HG03066 (cell line): ENCODE measurements around the gene TIAL1.
"Not testable (repeated sequence)": the region's sequence is repeated elsewhere in the genome, so short reads cannot be mapped to it uniquely, and the experiment has no call there.

Experiments
- ATAC-seq: cut with Tn5 transposase; IDR thresholded peaks from one replicate; pipeline ENCODE4 v1.9.1; 2021; ENCODE audit warnings: low read depth; ENCODE audit not compliant: unreplicated experiment

TIAL1 gene

DNA sequence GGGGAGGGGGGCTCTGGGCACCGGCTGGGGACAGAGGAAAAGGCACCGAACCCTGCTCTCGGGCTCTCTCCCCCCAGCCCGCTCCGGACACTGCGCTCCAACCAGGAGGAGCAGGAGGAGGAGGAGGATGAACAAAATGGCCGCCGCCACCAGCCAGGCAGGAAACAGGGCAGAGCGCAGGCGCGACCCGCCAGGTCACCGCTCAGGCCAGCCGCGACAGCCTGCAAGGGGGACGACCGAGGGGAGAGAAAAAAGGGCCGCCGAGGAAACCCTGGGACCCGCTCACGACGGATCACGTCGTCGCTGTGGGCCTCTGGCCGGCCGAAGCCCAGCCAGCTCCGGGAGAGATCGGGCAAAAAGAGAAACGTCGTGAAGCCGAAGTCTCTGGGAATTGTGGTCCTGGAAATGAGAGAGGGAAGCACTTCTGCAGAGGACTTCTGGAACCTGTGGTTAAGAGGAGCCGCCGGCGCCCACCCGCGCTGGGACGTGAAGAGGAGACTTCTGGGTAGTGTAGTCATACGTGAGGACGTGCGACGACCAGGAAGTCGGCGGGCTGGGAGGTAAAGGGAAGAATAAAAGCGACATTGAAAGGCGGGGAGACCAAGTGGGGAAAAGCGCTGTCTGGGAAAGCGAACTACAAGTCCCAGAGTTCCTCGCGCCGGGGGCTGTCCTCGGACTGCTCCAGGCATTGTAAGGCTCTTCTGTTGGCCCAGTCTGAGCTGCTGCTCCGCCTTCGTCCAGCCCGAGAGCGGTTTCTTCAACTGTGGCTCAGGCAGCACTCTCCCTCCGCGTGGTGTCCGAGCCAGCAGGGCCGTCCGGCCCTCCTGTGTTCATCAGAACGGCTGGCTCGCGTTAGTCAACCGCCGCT, at the start of gene TIAL1:
TSS of gene TIAL1 (minus strand) at position 428 of the 868 bp plus-strand sequence. CDS start 499 bp downstream, outside the sequence.
- peak; percentile 77 for ATAC-seq

DNA sequence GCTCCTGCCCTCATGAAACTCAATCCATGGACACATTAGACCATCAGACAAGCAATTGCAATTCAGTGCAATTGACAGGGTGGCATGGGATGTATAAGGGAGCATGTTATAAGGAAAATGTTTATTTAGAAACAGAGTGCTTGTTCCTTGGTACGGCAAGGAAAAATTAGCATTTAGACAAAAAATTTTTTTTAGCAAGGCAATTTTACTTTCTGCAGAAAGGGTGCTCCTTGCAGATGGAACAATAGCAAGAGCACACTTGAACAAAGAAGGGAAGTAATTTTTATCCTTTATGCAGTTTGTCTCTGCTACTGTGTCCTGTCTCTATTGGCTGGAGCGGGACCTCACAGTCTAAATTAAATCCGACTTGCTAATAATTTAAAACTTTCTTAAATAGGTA, 48.2 kb upstream of the TIAL1 start:
- ATAC-seq: no peak

GRCh38 chr10:119644205-119644814, 47.5 kb upstream of the TIAL1 start:
- ATAC-seq: no peak

GRCh38 chr10:119643306-119644204, 46.8 kb upstream of the TIAL1 start:
- ATAC-seq: no peak

GRCh38 chr10:119642556-119643111, 45.9 kb upstream of the TIAL1 start:
- no peak for ATAC-seq

- no peak for ATAC-seq
These were observed 44.2 kb upstream of the TIAL1 start for GRCh38 chr10:119640875-119641526.

DNA sequence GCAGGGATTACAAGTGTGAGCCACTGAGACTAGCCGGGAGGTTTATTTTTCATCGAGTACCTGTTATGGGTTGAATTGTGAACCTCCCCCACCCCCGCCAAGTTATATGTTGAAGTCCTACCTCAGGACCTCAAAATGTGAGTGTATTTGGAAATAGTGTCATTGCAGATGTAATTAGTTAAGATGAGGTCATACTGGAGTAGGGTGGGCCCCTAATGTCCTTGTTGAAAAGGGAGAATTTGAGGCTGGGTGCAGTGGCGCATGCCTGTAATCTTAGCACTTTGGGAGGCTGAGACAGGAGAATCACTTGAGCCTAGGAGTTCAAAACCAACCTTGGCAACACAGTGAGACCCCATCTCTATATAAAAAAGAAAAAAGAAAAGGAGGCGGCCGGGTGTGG, 43.6 kb upstream of the TIAL1 start:
- ATAC-seq: no peak

GRCh38 chr10:119638982-119639381, 42.2 kb upstream of the TIAL1 start:
- ATAC-seq: no peak

- ATAC-seq: no peak
These were observed 40.9 kb upstream of the TIAL1 start for GRCh38 chr10:119637631-119638030.

DNA sequence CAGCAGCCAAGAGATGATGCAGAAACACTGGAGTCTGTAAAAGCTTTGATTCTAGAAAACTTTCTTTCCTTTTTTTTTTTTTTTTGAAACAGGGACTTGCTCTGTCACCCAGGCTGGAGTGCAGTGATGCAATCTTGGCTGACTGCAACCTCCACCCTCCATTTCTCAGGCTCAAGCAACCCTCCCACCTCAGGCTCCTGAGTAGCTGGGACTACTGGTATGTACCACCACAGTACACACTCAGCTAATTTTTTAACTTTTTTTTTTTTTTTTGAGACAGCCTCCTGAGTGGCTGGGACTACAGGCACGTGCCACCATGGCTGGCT, 37.4 kb upstream of the TIAL1 start:
- ATAC-seq: no peak

- ATAC-seq: no peak
These were observed 36.9 kb upstream of the TIAL1 start for GRCh38 chr10:119633538-119634218.

DNA sequence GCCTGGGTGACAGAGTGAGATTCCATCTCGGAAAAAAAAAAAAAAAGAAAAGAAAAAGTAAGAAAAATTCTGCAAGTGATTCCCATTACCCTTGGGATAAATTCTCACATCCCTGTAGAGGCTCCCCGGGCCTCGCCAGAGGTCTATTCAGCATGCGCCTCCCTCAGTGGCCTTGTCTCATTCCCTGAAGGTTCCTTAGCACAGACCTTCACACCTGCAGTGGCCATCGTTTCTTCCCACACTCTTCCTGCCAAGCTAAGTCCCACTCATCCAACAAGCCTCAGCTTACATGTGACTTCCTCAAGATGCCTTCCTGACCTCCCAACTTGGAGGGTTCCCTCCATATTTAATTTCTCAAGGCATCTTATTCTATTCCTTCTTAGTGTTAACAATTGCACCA, 33.5 kb upstream of the TIAL1 start:
- ATAC-seq: no peak

GRCh38 chr10:119625570-119626280, 29.0 kb upstream of the TIAL1 start:
- no peak for ATAC-seq

DNA sequence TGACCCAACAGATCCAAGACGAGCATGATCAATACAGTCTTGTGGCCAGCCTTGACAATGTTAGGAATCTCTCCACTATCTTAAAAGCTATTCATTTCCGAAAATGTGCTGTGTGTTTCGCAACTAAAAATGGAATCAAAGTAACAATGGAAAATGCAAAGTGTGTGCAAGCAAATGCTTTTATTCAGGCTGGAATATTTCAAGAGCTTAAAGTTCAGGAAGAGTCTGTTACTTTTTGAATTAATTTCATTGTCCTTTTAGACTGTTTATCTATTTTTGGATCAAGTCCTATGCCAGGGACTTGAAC, 24.3 kb upstream of the TIAL1 start:
- no peak for ATAC-seq

DNA sequence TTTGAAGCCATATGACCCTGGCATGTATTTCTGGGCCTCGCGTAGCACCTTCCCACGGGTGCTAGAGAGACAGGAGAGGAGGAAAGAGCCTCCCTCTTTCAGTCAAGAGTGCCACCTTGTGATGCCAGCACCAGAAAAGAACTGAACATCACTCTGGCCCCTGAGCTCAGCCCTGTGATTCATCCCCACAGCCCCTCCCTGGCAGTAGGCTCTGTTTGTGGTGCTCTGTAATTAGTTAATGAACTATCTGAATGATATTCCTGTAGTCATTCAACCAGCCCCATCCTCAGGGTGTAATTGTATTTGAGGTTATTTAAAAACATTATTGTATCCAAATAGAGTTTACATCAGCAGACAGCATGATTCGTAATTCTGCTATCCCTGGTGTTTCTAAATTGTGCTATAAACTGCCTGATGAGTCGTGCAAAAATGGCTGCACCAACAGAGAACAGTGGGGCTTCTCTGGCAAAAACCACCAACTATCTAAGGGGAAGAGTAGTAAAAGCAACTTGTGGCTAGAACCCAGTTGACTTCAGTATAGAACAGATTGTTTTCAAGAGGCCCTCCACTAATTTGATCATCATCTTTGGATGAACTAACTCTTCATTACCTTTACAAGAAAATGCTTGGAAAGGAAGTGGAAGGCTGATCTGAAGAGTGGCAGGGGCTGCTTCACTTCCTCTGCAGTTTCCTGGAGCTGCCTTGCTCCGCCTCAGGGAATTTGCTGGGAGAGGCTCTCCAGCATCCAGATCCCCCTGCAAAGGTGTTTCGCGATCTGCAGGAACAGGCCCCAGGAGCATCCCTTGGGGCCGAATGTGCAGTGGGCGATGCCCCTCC, 23.7 kb upstream of the TIAL1 start:
- no peak for ATAC-seq

GRCh38 chr10:119619811-119620210, 23.0 kb upstream of the TIAL1 start:
- not testable (repeated sequence) for ATAC-seq

DNA sequence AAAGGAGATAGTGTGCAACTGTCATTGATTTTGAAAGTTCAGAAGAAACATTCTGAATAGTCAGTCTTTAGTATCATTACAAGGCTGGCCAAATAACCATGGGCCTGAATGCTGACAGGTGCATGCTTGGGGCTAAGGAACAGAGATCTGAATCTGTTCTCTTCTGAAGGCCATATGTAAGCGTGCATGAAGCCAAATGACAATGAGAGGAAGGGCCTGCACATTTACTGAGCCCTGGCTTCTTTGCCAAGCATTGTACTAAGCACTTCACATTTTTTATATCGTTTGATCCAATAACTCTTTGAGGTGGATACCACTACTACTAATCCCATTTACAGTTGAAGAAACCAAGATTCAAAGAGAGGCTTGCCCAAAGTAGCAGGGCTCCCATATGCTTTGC, 22.5 kb upstream of the TIAL1 start:
- no peak for ATAC-seq

- no peak for ATAC-seq
These were observed 20.3 kb upstream of the TIAL1 start for GRCh38 chr10:119616882-119617570.
